ENCODE measurements around the gene ZNF524.
"Not testable (repeated sequence)": the region's sequence is repeated elsewhere in the genome, so short reads cannot be mapped to it uniquely, and the experiment has no call there.

The ZNF524 gene

DNA sequence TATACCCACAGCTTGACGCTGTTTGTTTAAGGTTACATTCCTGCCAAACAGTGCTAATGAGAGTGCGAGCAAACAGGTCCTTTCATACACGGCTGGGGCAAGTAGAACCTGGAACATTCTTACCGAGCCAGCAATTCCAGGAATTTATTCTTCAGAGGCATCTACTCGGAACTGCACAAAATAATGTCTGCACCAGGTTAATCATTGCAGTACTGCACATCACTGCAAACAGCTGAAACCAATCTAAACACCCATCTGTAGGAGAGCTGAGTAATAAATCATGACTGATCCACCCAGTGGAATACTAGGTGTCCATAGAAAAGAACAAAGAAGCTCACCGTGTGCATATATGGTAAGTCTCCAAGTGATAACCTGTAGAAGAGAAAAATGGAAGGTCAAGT, 18.3 kb upstream of the ZNF524 start:
- DNase-seq (ENCODE audit: low read depth, low spot score): no peak
- TF ChIP-seq, protein P1, sequence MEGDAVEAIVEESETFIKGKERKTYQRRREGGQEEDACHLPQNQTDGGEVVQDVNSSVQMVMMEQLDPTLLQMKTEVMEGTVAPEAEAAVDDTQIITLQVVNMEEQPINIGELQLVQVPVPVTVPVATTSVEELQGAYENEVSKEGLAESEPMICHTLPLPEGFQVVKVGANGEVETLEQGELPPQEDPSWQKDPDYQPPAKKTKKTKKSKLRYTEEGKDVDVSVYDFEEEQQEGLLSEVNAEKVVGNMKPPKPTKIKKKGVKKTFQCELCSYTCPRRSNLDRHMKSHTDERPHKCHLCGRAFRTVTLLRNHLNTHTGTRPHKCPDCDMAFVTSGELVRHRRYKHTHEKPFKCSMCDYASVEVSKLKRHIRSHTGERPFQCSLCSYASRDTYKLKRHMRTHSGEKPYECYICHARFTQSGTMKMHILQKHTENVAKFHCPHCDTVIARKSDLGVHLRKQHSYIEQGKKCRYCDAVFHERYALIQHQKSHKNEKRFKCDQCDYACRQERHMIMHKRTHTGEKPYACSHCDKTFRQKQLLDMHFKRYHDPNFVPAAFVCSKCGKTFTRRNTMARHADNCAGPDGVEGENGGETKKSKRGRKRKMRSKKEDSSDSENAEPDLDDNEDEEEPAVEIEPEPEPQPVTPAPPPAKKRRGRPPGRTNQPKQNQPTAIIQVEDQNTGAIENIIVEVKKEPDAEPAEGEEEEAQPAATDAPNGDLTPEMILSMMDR (IDR thresholded peaks at IDR 0.05; ENCODE audit: low read depth, low read length): no peak
- in situ Hi-C loops (cut with HindIII; ENCODE audit: low sequenced_read_pairs): no loop called here
- no peak overlapping the region for H3K4me3 ChIP-seq (ENCODE audit: low read depth, low read length)

DNA sequence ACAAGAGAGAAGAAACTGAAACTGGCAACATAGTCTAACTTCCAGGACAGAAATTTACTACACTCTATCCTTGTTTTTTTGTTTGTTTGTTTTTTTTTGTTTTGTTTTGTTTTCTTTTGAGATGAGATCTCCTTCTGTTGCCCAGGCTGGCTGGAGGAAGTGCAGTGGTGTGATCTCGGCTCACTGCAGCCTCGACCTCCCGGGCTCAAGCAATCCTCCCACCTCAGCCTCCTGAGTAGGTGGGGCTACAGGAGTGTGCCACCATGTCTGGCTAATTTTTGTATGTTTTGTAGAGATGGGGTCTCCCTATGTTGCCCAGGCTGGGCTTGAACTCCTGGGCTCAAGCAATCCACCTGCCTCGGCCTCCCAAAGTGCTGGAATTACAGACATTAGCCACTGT, 17.8 kb upstream of the ZNF524 start:
- DNase-seq (ENCODE audit: low read depth, low spot score); H3K4me3 ChIP-seq (ENCODE audit: low read depth, low read length); in situ Hi-C loops (cut with HindIII; ENCODE audit: low sequenced_read_pairs): not testable (repeated sequence)

DNA sequence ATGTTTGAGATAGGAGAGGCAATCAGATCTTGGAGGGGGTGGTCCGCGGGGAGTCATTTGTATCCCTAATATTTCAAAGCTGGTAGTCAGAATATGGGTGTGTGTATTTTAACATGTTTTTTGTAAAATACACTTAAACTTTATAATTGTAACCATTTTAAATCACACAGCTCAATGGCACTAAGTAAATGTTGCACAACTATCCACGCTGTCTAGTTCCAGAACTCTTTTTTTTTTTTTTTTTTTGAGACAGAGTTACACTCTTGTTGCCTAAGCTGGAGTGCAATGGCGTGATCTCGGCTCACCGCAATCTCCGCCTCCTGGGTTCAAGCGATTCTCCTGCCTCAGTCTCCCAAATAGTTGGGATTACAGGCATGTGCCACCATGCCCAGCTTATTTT, 16.2 kb upstream of the ZNF524 start:
- H3K4me3 ChIP-seq (ENCODE audit: low read depth, low read length); DNase-seq (ENCODE audit: low read depth, low spot score); in situ Hi-C loops (cut with HindIII; ENCODE audit: low sequenced_read_pairs): not testable (repeated sequence)

DNA sequence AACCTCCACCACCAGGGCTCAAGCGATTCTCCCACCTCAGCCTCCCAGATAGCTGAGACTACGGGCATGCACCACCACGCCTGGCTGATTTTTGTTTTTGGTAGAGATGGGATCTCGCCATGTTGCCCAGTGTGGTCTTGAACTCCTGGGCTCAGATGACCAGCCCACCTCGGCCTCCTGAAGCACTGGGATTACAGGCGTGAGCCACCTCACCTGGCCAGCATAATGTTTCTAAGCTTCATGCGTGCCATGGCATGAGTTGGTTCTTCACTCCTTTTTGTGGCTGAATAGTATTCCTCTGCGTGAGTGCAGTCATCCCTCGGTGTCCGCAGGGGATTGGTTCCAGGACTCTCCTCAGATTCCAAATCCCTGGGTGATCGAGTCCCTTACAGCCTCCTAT, 15.2 kb upstream of the ZNF524 start:
- TF ChIP-seq, protein P1 (IDR thresholded peaks at IDR 0.05; ENCODE audit: low read depth, low read length): no peak
- in situ Hi-C loops (cut with HindIII; ENCODE audit: low sequenced_read_pairs): no loop called here
- H3K4me3 ChIP-seq (ENCODE audit: low read depth, low read length): no peak overlapping the region
- no peak for DNase-seq (ENCODE audit: low read depth, low spot score)

DNA sequence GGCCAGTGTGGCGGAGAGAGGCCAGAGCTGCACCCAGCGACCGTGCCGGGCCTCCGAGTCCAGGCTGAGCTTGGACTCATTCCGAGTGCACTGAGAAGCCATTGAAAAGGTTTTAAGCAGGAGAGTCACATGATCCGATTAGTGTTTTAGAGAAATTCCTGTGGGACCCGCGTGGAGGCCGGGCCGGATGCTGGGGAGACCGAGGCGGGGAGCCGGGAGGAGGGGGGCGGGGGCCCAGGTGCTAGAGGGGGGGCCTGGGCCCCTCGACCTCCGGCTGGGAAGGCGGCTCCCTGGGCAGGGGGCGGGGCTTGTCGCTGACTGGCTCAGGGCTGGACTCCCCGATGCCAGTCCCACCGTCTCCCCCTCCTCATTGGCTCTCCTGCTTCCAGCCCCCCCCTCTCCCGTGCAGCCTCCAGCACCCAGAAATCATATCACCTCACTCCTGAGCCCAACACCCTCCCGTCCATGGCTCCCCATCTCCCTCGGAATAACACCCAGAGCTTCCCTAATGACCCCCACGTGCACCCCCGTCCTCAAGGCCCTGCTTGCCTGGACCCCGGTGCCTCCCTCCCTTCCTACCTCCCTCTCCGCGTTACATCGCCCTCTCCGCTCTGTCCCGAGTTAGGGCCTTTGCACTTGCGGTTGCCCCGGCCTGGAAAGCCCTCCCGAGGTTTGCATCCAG, 14.3 kb upstream of the ZNF524 start:
- in situ Hi-C loops (cut with HindIII; ENCODE audit: low sequenced_read_pairs): no loop called here
- DNase-seq (ENCODE audit: low read depth, low spot score): peak; percentile 84
- peak overlapping the region; percentile 29 for H3K4me3 ChIP-seq (ENCODE audit: low read depth, low read length)
- TF ChIP-seq, protein P1 (IDR thresholded peaks at IDR 0.05; ENCODE audit: low read depth, low read length): no peak

DNA sequence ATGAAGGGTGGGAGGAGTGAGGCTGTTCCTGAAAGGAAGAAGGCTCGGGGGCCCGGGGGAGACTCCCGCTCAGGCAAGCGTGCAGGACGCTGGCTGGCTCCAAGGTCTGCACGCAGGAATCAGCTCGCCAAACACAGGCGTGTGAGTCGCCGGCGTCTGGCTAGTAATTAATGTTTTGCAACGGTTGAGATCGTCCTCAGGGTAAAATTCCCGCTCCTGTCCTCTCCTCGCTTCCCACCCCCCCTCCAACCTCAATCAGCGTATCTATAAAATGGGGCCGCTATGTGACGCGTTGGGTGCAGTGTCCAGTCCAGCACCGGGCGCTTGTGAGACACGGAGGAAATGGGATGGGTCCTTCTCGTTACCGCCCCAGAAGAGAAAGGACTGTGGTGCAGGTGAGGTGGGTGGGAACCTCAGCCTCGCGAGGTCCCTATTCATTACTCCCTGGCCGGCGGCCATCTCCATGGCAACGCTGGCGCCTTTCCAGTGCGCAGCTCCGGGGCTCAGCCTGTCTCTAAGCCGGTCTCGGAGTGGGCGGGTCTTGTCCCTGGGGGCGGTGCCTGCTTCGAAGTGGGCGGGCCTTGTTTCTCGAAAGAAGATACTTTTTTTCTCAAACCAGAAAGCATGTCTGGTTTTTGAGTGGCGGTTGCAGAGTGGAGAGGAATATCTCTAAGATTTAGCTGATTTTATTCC, 13.0 kb upstream of the ZNF524 start:
- in situ Hi-C loops (cut with HindIII; ENCODE audit: low sequenced_read_pairs): no loop called here
- TF ChIP-seq, protein P1 (IDR thresholded peaks at IDR 0.05; ENCODE audit: low read depth, low read length): no peak
- peak; percentile 91 for DNase-seq (ENCODE audit: low read depth, low spot score)
- peak overlapping the region; percentile 36 for H3K4me3 ChIP-seq (ENCODE audit: low read depth, low read length)

DNA sequence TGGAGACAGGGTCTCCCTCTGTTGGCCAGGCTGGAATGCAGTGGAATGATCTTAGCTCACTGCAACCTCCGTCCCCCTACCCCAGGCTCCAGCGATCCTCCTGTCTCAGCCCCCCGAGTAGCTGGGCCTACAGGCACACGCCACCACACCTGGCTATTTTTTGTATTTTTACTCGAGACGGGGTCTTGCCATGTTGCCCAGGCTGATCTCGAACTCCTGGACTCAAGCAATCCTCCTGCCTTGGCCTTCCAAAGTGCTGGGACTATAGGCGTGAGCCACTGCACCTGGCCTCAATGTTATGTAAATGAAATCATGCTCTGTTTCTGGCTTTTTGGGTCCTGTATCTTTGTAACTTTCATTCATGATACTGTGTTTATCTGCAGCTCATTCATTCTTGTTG, 11.3 kb upstream of the ZNF524 start:
- in situ Hi-C loops (cut with HindIII; ENCODE audit: low sequenced_read_pairs): no loop called here
- H3K4me3 ChIP-seq (ENCODE audit: low read depth, low read length): no peak overlapping the region
- DNase-seq (ENCODE audit: low read depth, low spot score): no peak
- TF ChIP-seq, protein P1 (IDR thresholded peaks at IDR 0.05; ENCODE audit: low read depth, low read length): no peak
